Vagina (tissue), 2 donors: ENCODE results near the gene DLST. TPM values are rescaled to one million over a fixed set of nuclear protein-coding genes. Genes with fewer than 3 reads are reported as not detected.

Experiments
- DNase-seq, 2 donors: peaks; one replicate each; pipeline ENCODE4 v3.0.0-alpha.2; 2017; ENCODE audit errors: extremely low spot score in 2 of 2
- H3K27ac ChIP-seq: fragments of 200-600 bp; sonication (generic); one replicate; pipeline ENCODE4 v1.5.1; 2019
- H3K27me3 ChIP-seq: fragments of 200-600 bp; sonication (generic); one replicate; pipeline ENCODE4 v1.5.1; 2019
- H3K36me3 ChIP-seq, 2 donors: fragments of 200-600 bp; sonication (generic); one replicate each; pipeline ENCODE4 v1.5.1; 2017 to 2019
- H3K4me1 ChIP-seq: fragments of 200-600 bp; sonication (generic); one replicate; pipeline ENCODE4 v1.5.1; 2019
- H3K4me3 ChIP-seq, 2 donors: fragments of 200-600 bp; sonication (generic); 1 replicate in 1 of 2; 2 replicates in 1 of 2; pipeline ENCODE4 v1.5.1; 2016 to 2019
- H3K9me3 ChIP-seq: fragments of 200-600 bp; sonication (generic); one replicate; pipeline ENCODE4 v1.5.1; 2019
- POLR2A ChIP-seq, 2 donors: fragments of 450-650 bp; IDR thresholded peaks; one replicate each; pipeline ENCODE4 v1.6.1; 2017; ENCODE audit warnings: antibody characterized with exemption in 2 of 2, mild to moderate bottlenecking in 2 of 2, moderate library complexity in 2 of 2
- POLR2AphosphoS5 ChIP-seq, 2 donors: sonication (generic); formaldehyde crosslinking; IDR thresholded peaks; one replicate each; pipeline ENCODE4 v1.9.0; 2017; ENCODE audit warnings: antibody characterized with exemption in 2 of 2, mild to moderate bottlenecking in 2 of 2, low read depth in 1 of 2; ENCODE audit not compliant: insufficient read depth in 1 of 2
- intact Hi-C: fragments of 100-400 bp; cut with DNase I; formaldehyde crosslinking; loops from one replicate; pipeline ENCODE4 v1.15.1; 2023
- total RNA-seq: library from RNA; depleted of rRNA; stranded (reverse); fragments of >200 nt; gene quantifications from one replicate; pipeline ENCODE4 v1.2.3, GENCODE V29; 2016
- TF ChIP-seq, protein P1 (sequence below), 3 experiments: fragments of 450-650 bp in 2 of 3; fragments of 200-600 bp in 1 of 3; sonication (generic) in 1 of 3; IDR thresholded peaks; one replicate each; pipeline ENCODE4 v1.5.1; 2017 to 2019; ENCODE audit warnings: antibody characterized with exemption in 3 of 3, mild to moderate bottlenecking in 2 of 3, moderate library complexity in 2 of 3

DLST gene
- total RNA-seq, 1 donor from 2014 or later = 109 TPM

DNA sequence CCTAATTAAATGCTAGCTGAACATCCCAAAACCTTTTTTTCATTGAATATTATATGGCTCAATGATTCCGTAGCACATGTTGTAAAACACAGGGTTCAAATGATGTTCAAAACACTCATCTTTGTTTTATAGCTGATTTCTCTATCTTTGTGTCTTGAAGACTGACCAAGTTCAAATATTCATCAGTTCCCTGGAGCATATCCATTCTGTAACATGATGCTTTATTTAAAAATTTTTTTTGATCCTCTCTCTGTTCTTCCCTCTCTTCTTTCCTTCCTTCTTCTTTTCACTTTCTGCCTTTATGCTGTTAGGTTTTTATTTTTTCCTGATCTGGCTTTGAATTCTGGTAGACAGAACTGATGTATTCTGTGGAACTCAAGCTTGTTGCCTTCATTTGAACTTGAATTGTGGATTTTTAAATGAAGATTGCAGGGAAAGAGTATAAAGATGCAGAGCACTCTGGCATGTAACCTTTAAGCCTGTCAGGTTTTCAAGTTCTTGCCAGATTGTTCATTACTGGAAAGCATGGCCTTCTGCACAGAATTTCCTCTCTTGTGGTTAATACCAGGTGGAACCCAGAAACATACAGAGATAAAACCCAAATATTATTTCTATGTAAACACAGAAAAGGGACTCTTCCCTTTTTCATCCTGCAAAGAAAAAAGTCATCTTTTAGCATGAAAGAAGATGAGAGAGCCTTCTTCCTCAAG, 45.3 kb upstream of the DLST start:
- Histone ChIP-seq H3K9me3 (no peaks in the 10 kb centered on the region), H3K27me3 (no peaks in the 10 kb centered on the region), H3K4me3 (no peak overlapping the region), H3K27ac (no peak overlapping the region), H3K36me3 (peaks cover 0 to 5% of the 10 kb centered on the region in 2 donors), H3K4me1 (peaks cover 8% of the 10 kb centered on the region)
- intact Hi-C loops = no loop called here
- DNase-seq = no peak
- TF ChIP-seq, protein P1, sequence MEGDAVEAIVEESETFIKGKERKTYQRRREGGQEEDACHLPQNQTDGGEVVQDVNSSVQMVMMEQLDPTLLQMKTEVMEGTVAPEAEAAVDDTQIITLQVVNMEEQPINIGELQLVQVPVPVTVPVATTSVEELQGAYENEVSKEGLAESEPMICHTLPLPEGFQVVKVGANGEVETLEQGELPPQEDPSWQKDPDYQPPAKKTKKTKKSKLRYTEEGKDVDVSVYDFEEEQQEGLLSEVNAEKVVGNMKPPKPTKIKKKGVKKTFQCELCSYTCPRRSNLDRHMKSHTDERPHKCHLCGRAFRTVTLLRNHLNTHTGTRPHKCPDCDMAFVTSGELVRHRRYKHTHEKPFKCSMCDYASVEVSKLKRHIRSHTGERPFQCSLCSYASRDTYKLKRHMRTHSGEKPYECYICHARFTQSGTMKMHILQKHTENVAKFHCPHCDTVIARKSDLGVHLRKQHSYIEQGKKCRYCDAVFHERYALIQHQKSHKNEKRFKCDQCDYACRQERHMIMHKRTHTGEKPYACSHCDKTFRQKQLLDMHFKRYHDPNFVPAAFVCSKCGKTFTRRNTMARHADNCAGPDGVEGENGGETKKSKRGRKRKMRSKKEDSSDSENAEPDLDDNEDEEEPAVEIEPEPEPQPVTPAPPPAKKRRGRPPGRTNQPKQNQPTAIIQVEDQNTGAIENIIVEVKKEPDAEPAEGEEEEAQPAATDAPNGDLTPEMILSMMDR (IDR thresholded peaks at IDR 0.05) = no peak
- TF ChIP-seq POLR2AphosphoS5 (IDR thresholded peaks at IDR 0.05; ENCODE audit: insufficient read depth in 1 of 2, low read depth in 1 of 2) (no peak), POLR2A (IDR thresholded peaks at IDR 0.05) (no peak)

DNA sequence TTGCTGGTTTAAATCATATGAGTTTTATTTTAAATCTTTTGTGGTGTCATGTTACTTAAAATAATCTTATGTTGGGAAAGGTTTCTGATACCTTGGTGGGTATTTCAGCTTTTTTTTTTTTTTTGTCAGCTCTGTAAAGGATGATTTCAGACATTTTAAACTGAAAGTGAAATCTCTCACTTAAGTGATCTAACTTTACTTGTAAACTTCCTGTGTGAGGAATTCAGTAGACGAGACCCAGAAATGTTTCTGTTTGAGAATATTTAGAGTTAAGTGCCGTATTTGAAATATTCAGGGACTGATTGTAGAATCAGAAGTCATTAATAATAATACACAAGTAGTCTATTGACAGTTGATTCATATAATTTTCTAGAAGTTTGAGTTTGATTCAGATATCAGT, 43.5 kb upstream of the DLST start:
- Histone ChIP-seq H3K27ac (peak overlapping the region; percentile 47), H3K4me3 (no peak overlapping the region), H3K4me1 (peaks cover 8% of the 10 kb centered on the region), H3K27me3 (no peaks in the 10 kb centered on the region), H3K9me3 (no peaks in the 10 kb centered on the region), H3K36me3 (peaks cover 0 to 5% of the 10 kb centered on the region in 2 donors)
- no peak for DNase-seq
- intact Hi-C loops = no loop called here
- TF ChIP-seq POLR2A (IDR thresholded peaks at IDR 0.05) (no peak), POLR2AphosphoS5 (IDR thresholded peaks at IDR 0.05; ENCODE audit: insufficient read depth in 1 of 2, low read depth in 1 of 2) (no peak)
- TF ChIP-seq, protein P1 (IDR thresholded peaks at IDR 0.05) = no peak

DNA sequence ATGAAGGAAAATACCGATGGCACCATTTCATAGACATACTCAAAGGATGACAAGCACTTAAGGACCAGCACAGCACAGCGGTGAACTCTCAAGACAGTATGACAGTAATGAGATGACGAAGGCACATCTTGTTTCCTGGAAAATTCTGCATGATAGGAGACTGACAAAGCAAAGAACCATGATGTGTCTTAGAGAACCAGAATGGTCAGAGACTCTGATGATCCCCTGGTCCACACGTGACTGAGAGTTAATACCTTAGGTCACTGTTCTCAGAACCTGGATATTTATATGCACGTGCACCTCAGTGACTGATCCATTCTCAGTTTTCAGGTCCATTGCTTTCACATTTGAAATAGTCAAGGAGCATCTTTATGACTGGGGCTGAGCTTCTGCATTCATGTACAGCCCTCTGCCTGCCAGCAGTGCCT, 41.1 kb upstream of the DLST start:
- TF ChIP-seq POLR2A (IDR thresholded peaks at IDR 0.05) (no peak), POLR2AphosphoS5 (IDR thresholded peaks at IDR 0.05; ENCODE audit: insufficient read depth in 1 of 2, low read depth in 1 of 2) (no peak)
- TF ChIP-seq, protein P1 (IDR thresholded peaks at IDR 0.05) = no peak
- no peaks in the 10 kb centered on the region for H3K9me3 ChIP-seq
- no peak for DNase-seq
- H3K4me1 ChIP-seq = peaks cover 10% of the 10 kb centered on the region
- H3K4me3 ChIP-seq = no peak overlapping the region
- H3K27ac ChIP-seq = no peak overlapping the region
- no peaks in the 10 kb centered on the region for H3K27me3 ChIP-seq
- H3K36me3 ChIP-seq = peaks cover 0 to 5% of the 10 kb centered on the region in 2 donors
- intact Hi-C loops = no loop called here

DNA sequence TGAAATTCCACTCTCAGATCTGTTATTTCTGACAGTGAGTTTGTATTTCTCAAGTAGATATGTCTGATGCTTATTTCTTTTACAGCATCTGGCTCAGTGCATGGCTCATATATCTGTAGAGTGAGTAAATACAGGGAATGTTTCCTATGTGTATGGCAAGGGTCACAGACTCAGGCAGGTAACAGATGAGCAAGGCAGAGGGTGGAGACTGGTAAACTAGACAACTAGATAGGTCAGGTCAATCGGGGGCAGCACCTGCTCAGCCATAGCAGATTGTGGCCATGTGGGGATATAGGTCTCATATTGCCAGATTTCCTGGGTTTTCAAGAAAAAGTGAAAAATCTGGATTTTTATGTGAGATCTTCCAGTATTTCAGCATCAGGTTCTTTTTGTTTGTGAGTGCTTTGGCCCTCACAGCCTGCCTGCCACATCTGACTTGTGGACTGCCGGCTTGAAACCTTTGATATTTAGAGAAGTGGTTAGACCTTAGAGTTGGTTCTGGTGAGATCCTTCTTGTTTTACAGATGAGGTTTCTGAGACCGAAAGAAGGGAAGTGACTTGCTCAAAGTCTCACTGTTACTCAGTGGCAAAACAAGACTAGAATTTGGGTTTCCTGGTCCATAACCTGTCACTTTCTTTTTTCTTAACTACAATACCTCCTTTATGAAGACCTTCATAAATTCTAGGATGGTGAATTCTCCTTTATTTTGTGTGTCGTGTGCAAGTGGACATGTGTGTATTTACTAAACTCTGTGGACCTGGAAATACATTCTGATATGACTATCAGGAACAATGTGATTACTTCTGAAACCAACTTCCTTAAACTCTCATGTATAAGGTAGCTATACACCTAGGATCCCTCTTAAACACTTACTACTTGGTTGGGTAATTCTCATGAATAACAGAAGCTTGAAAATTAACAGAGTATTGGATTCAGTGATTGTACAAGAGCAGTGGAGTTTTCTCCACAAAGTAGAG, 40.2 kb upstream of the DLST start:
- Histone ChIP-seq H3K9me3 (no peaks in the 10 kb centered on the region), H3K4me1 (peaks cover 17% of the 10 kb centered on the region), H3K36me3 (peaks cover 0 to 5% of the 10 kb centered on the region in 2 donors), H3K4me3 (no peak overlapping the region), H3K27ac (no peak overlapping the region), H3K27me3 (no peaks in the 10 kb centered on the region)
- intact Hi-C loops = no loop called here
- TF ChIP-seq, protein P1 (IDR thresholded peaks at IDR 0.05) = no peak
- no peak for TF ChIP-seq POLR2A (IDR thresholded peaks at IDR 0.05)
- TF ChIP-seq POLR2AphosphoS5 (IDR thresholded peaks at IDR 0.05; ENCODE audit: insufficient read depth in 1 of 2, low read depth in 1 of 2) = no peak
- DNase-seq = no peak
